Neural progenitor cell (in vitro differentiated cells): Measurements from ENCODE around the gene SAMD10. TPM values are rescaled to one million over a fixed set of nuclear protein-coding genes. Genes with fewer than 3 reads are reported as not detected.

ENCODE experiments used
- DNase-seq: peaks from one replicate; pipeline ENCODE4 v3.0.0-alpha.2; 2016; ENCODE audit warnings: low spot score
- H2AFZ ChIP-seq: fragments of 200-600 bp; sonication (generic); replicated peaks from 2 replicates; pipeline ENCODE4 v1.6.1; 2016; ENCODE audit warnings: antibody characterized with exemption
- H3F3A ChIP-seq: fragments of 200-600 bp; sonication (generic); 2 replicates; pipeline ENCODE4 v1.6.1; 2016; ENCODE audit warnings: antibody characterized with exemption, low read depth
- H3K27ac ChIP-seq: fragments of 200-600 bp; sonication (generic); 2 replicates; pipeline ENCODE4 v1.5.1; 2016; ENCODE audit warnings: mild to moderate bottlenecking
- H3K27me3 ChIP-seq: fragments of 200-600 bp; sonication (generic); 2 replicates; pipeline ENCODE4 v1.6.1; 2016; ENCODE audit warnings: mild to moderate bottlenecking, moderate library complexity
- H3K36me3 ChIP-seq: fragments of 200-600 bp; sonication (generic); 2 replicates; pipeline ENCODE4 v1.5.1; 2016
- H3K4me1 ChIP-seq: fragments of 200-600 bp; sonication (generic); 2 replicates; pipeline ENCODE4 v1.6.1; 2016; ENCODE audit warnings: mixed run types
- H3K4me2 ChIP-seq: fragments of 200-600 bp; sonication (generic); 2 replicates; pipeline ENCODE4 v1.6.1; 2016
- H3K4me3 ChIP-seq: fragments of 200-600 bp; sonication (generic); 2 replicates; pipeline ENCODE4 v1.5.1; 2016
- H3K79me2 ChIP-seq: fragments of 200-600 bp; sonication (generic); 2 replicates; pipeline ENCODE4 v1.6.1; 2016; ENCODE audit warnings: low read depth
- H3K9ac ChIP-seq: fragments of 200-600 bp; sonication (generic); 2 replicates; pipeline ENCODE4 v1.6.1; 2016
- H3K9me3 ChIP-seq: fragments of 200-600 bp; sonication (generic); 2 replicates; pipeline ENCODE4 v1.5.1; 2016; ENCODE audit warnings: low read depth
- H4K20me1 ChIP-seq: fragments of 200-600 bp; sonication (generic); 2 replicates; pipeline ENCODE4 v1.6.1; 2016; ENCODE audit warnings: low read depth
- H3K27ac Mint-ChIP-seq: 3 replicates; pipeline ENCODE4 v1.8.0; 2021; ENCODE audit warnings: mixed read lengths
- H3K27me3 Mint-ChIP-seq: 2 replicates; pipeline ENCODE4 v1.8.0; 2022; ENCODE audit warnings: low read depth, mild to moderate bottlenecking, inconsistent platforms, moderate library complexity, mixed read lengths; ENCODE audit not compliant: insufficient read depth
- H3K36me3 Mint-ChIP-seq: 3 replicates; pipeline ENCODE4 v1.8.0; 2021; ENCODE audit warnings: mixed read lengths
- H3K4me1 Mint-ChIP-seq: 3 replicates; pipeline ENCODE4 v1.8.0; 2021; ENCODE audit warnings: mixed read lengths
- H3K4me3 Mint-ChIP-seq: 3 replicates; pipeline ENCODE4 v1.8.0; 2021; ENCODE audit warnings: mild to moderate bottlenecking, moderate library complexity, mixed read lengths
- H3K9me3 Mint-ChIP-seq: 3 replicates; pipeline ENCODE4 v1.8.0; 2020; ENCODE audit warnings: mixed read lengths
- CTCF ChIP-seq: fragments of 200-600 bp; sonication (generic); IDR thresholded peaks from 2 replicates; pipeline ENCODE4 v1.5.1; 2017; ENCODE audit warnings: antibody characterized with exemption, mild to moderate bottlenecking
- EZH2 ChIP-seq: fragments of 200-600 bp; sonication (generic); IDR thresholded peaks from 2 replicates; pipeline ENCODE4 v1.6.1; 2017; ENCODE audit warnings: antibody characterized with exemption, mild to moderate bottlenecking, moderate library complexity
- EZH2phosphoT487 ChIP-seq: fragments of 200-600 bp; sonication (generic); IDR thresholded peaks from 2 replicates; pipeline ENCODE4 v1.6.1; 2017; ENCODE audit warnings: antibody characterized with exemption
- total RNA-seq: library from RNA; depleted of rRNA; stranded (reverse); fragments of >200 nt; gene quantifications from 2 replicates; pipeline ENCODE4 v1.2.3, GENCODE V29; 2015; ENCODE audit warnings: low replicate concordance

The SAMD10 gene
- total RNA-seq, 1 donor from 2014 or later: 0.19 TPM

- peaks cover 5% of the 10 kb centered on the region for H3K27me3 Mint-ChIP-seq
- Histone ChIP-seq H3F3A (peaks cover 7% of the 10 kb centered on the region), H3K27ac (no peak overlapping the region), H3K9me3 (no peaks in the 10 kb centered on the region), H3K4me3 (no peak overlapping the region), H4K20me1 (no peaks in the 10 kb centered on the region), H2AFZ (no peak overlapping the region), H3K79me2 (peaks cover 11% of the 10 kb centered on the region), H3K9ac (no peak overlapping the region), H3K36me3 (no peaks in the 10 kb centered on the region), H3K4me1 (peaks cover 10% of the 10 kb centered on the region), H3K27me3 (peaks cover 11% of the 10 kb centered on the region), H3K4me2 (no peak overlapping the region)
- H3K4me1 Mint-ChIP-seq: peaks cover 6% of the 10 kb centered on the region
- H3K4me3 Mint-ChIP-seq: peak overlapping the region; percentile 43
- H3K36me3 Mint-ChIP-seq: no peaks in the 10 kb centered on the region
- H3K9me3 Mint-ChIP-seq: no peaks in the 10 kb centered on the region
- DNase-seq: no peak
- TF ChIP-seq EZH2: no peak
- no peak for TF ChIP-seq EZH2phosphoT487
- TF ChIP-seq CTCF: no peak
- no peak overlapping the region for H3K27ac Mint-ChIP-seq
These were observed 11.9 kb downstream of the SAMD10 start for GRCh38 chr20:63967330-63968135.

GRCh38 chr20:63966944-63967322, 12.5 kb downstream of the SAMD10 start:
- no peak for DNase-seq
- H3K9ac ChIP-seq: no peak overlapping the region
- no peak overlapping the region for H3K4me2 ChIP-seq
- no peak overlapping the region for H3K27ac ChIP-seq
- TF ChIP-seq CTCF: no peak
- no peak for TF ChIP-seq EZH2phosphoT487
- TF ChIP-seq EZH2: no peak
- Mint-ChIP-seq H3K27me3 (peaks cover 5% of the 10 kb centered on the region), H3K36me3 (no peaks in the 10 kb centered on the region), H3K9me3 (no peaks in the 10 kb centered on the region), H3K4me1 (peaks cover 6% of the 10 kb centered on the region), H3K27ac (no peak overlapping the region), H3K4me3 (no peak overlapping the region)
- H3F3A ChIP-seq: peaks cover 7% of the 10 kb centered on the region
- no peaks in the 10 kb centered on the region for H3K36me3 ChIP-seq
- peaks cover 11% of the 10 kb centered on the region for H3K79me2 ChIP-seq
- no peak overlapping the region for H3K4me3 ChIP-seq
- H3K9me3 ChIP-seq: no peaks in the 10 kb centered on the region
- H3K27me3 ChIP-seq: peaks cover 11% of the 10 kb centered on the region
- H4K20me1 ChIP-seq: no peaks in the 10 kb centered on the region
- H3K4me1 ChIP-seq: peaks cover 10% of the 10 kb centered on the region
- H2AFZ ChIP-seq: no peak overlapping the region

- peaks cover 10% of the 10 kb centered on the region for H3K4me1 ChIP-seq
- no peak overlapping the region for H3K9ac ChIP-seq
- no peak overlapping the region for H3K27ac ChIP-seq
- H3K36me3 Mint-ChIP-seq: no peaks in the 10 kb centered on the region
- peaks cover 7% of the 10 kb centered on the region for H3F3A ChIP-seq
- no peak overlapping the region for H3K4me2 ChIP-seq
- no peak overlapping the region for H3K4me3 ChIP-seq
- H3K79me2 ChIP-seq: peaks cover 11% of the 10 kb centered on the region
- H4K20me1 ChIP-seq: no peaks in the 10 kb centered on the region
- H3K27ac Mint-ChIP-seq: no peak overlapping the region
- H2AFZ ChIP-seq: no peak overlapping the region
- H3K9me3 ChIP-seq: no peaks in the 10 kb centered on the region
- no peak for TF ChIP-seq CTCF
- TF ChIP-seq EZH2: no peak
- TF ChIP-seq EZH2phosphoT487: no peak
- H3K9me3 Mint-ChIP-seq: no peaks in the 10 kb centered on the region
- H3K36me3 ChIP-seq: no peaks in the 10 kb centered on the region
- H3K27me3 Mint-ChIP-seq: peaks cover 5% of the 10 kb centered on the region
- no peak for DNase-seq
- no peak overlapping the region for H3K4me3 Mint-ChIP-seq
- H3K4me1 Mint-ChIP-seq: peaks cover 6% of the 10 kb centered on the region
- H3K27me3 ChIP-seq: peaks cover 11% of the 10 kb centered on the region
These were observed 13.1 kb downstream of the SAMD10 start for GRCh38 chr20:63966172-63966943.
